ENCODE measurements around the gene PTPRS.

Gene PTPRS

GRCh38 chr19:5323475-5323811 is 17.2 kb downstream of the PTPRS start:
- no peak for DNase-seq (ENCODE audit: extremely low spot score)
- ChIA-PET POLR2A (no interaction called here), CTCF (no interaction called here)
- TF ChIP-seq NFRKB (IDR thresholded peaks at IDR 0.05), result no peak

DNA sequence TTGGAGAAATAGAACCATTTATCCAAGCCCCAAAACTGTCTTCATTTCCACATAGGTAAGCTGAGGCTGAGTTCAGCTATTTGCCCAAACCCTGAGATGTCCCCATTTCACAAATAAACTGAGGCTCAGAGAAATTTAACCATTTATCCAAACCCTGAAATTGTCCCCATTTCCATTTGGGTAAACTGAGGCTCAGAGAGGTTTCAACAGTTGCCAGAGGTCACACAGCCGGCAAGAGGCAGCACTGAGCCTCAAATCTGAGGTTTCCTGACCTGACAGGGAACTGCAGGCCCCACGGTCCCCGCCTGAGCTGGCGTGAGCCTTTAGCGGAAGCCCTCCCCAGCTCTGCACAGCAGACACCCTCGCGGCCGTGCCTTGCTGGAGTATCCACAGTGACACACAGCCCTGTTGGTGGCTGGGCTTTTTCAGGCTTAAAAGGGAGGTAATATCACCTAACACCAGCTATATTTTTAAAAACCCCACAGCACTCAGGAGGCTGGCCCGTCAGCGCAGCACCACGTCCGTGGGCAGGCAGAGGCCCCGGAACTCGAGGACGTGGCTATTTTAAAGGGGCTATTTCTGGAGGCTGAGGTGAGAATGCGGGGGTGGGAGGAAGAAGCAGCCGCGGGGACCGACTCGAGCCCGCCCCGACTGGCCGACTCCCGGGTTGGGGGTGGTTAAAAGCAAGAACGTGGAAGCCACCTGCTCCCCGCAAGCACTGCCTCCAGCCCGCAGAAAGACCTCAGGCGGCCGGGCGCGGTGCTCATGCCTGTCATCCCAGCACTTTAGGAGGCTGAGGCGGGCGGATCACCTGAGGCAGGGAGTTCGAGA is 18.5 kb downstream of the PTPRS start:
- TF ChIP-seq TARDBP (IDR thresholded peaks at IDR 0.05) (no peak), ZNF384 (IDR thresholded peaks at IDR 0.05) (no peak), SUZ12 (IDR thresholded peaks at IDR 0.05) (no peak), NFRKB (IDR thresholded peaks at IDR 0.05) (no peak), ELF4 (IDR thresholded peaks at IDR 0.05) (no peak), FOXA1 (IDR thresholded peaks at IDR 0.05) (no peak), ARNT (IDR thresholded peaks at IDR 0.05) (no peak), SP1 (IDR thresholded peaks at IDR 0.05) (no peak), FOXM1 (IDR thresholded peaks at IDR 0.05; ENCODE audit: borderline replicate concordance) (no peak), CTBP1 (IDR thresholded peaks at IDR 0.05; ENCODE audit: borderline replicate concordance) (no peak), L3MBTL2 (conservative IDR thresholded peaks at IDR 0.05) (no peak)
- TF ChIP-seq, protein P1, sequence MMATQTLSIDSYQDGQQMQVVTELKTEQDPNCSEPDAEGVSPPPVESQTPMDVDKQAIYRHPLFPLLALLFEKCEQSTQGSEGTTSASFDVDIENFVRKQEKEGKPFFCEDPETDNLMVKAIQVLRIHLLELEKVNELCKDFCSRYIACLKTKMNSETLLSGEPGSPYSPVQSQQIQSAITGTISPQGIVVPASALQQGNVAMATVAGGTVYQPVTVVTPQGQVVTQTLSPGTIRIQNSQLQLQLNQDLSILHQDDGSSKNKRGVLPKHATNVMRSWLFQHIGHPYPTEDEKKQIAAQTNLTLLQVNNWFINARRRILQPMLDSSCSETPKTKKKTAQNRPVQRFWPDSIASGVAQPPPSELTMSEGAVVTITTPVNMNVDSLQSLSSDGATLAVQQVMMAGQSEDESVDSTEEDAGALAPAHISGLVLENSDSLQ (IDR thresholded peaks at IDR 0.05), result no peak
- ChIA-PET CTCF (no interaction called here), POLR2A (no interaction called here)
- no peak for DNase-seq (ENCODE audit: extremely low spot score)

DNA sequence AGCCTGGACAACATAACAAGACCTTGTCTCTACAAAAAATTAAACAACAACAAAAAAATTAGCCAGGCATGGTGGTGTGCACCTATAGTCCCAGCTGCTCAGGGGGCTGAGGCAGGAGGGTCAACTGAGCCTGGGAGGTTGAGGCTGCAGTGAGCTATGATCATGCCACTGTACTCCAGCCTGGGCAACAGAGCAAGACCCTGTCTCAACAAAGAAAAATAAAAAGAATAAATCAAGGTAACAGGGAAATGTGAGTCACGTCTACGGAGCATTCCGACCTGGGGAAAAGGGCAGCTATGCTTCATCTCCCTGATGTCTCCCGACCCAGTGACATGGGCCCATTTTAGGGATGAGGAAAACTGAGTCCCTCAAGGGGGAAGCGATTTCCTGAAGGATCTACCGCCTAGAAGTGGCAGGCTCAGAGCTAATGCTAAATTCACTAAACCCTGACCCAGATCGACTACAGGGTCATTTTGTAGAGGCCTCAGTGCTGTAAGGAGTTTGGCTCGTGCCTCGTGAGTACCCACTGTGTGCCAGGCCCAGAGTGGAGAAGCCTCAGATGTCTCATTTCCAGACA is 19.5 kb downstream of the PTPRS start:
- ChIA-PET CTCF (no interaction called here), POLR2A (no interaction called here)
- TF ChIP-seq ZNF384 (IDR thresholded peaks at IDR 0.05) (no peak), SP1 (IDR thresholded peaks at IDR 0.05) (no peak), LEF1 (IDR thresholded peaks at IDR 0.05; ENCODE audit: borderline replicate concordance) (no peak), ARNT (IDR thresholded peaks at IDR 0.05) (no peak), NFRKB (IDR thresholded peaks at IDR 0.05) (no peak), CTBP1 (IDR thresholded peaks at IDR 0.05; ENCODE audit: borderline replicate concordance) (no peak), HDGF (IDR thresholded peaks at IDR 0.05; ENCODE audit: borderline replicate concordance) (no peak), SUZ12 (IDR thresholded peaks at IDR 0.05) (no peak), L3MBTL2 (conservative IDR thresholded peaks at IDR 0.05) (no peak), BHLHE40 (IDR thresholded peaks at IDR 0.05; ENCODE audit: borderline replicate concordance) (no peak), FOXA1 (IDR thresholded peaks at IDR 0.05) (no peak), FOXK2 (IDR thresholded peaks at IDR 0.05) (no peak), ELF4 (IDR thresholded peaks at IDR 0.05) (no peak)
- TF ChIP-seq, protein P1 (IDR thresholded peaks at IDR 0.05), result no peak
- DNase-seq (ENCODE audit: extremely low spot score), result no peak

DNA sequence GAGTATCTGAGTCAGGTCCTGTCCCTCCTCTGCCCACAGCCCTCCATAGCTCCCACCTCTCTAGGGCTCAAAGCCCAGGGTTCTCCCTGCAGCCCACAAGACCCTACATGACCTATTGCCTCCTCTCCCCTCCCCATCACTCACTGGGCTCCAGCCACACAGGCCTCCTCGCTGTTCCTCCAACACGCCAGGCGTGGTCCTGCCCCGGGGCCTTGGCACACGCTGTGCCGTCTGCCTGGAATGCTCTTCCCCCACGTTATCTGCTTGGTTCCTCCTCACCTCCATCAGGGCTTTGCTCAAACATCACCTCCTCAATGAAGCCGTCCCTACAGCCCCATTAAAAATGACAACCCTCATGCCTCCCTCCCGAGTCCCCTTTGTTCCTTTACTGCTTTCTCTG is 21.1 kb downstream of the PTPRS start:
- no peak for DNase-seq (ENCODE audit: extremely low spot score)
- CTCF ChIA-PET, result no interaction called here
- POLR2A ChIA-PET, result no interaction called here
- no peak for TF ChIP-seq FOXK2 (IDR thresholded peaks at IDR 0.05)
- TF ChIP-seq TARDBP (IDR thresholded peaks at IDR 0.05), result no peak
- no peak for TF ChIP-seq BHLHE40 (IDR thresholded peaks at IDR 0.05; ENCODE audit: borderline replicate concordance)
- no peak for TF ChIP-seq CTBP1 (IDR thresholded peaks at IDR 0.05; ENCODE audit: borderline replicate concordance)
- TF ChIP-seq ARNT (IDR thresholded peaks at IDR 0.05), result no peak
- TF ChIP-seq SUZ12 (IDR thresholded peaks at IDR 0.05), result no peak
- no peak for TF ChIP-seq HDGF (IDR thresholded peaks at IDR 0.05; ENCODE audit: borderline replicate concordance)
- TF ChIP-seq LEF1 (IDR thresholded peaks at IDR 0.05; ENCODE audit: borderline replicate concordance), result no peak
- TF ChIP-seq NFRKB (IDR thresholded peaks at IDR 0.05), result no peak
- TF ChIP-seq SP1 (IDR thresholded peaks at IDR 0.05), result no peak
- TF ChIP-seq FOXM1 (IDR thresholded peaks at IDR 0.05; ENCODE audit: borderline replicate concordance), result no peak
- TF ChIP-seq FOXA1 (IDR thresholded peaks at IDR 0.05), result no peak
- no peak for TF ChIP-seq ELF4 (IDR thresholded peaks at IDR 0.05)
- no peak for TF ChIP-seq ZNF384 (IDR thresholded peaks at IDR 0.05)
- no peak for TF ChIP-seq L3MBTL2 (conservative IDR thresholded peaks at IDR 0.05)
- TF ChIP-seq, protein P1 (IDR thresholded peaks at IDR 0.05), result no peak

- ChIA-PET CTCF (no interaction called here), POLR2A (no interaction called here)
- TF ChIP-seq ELF4 (IDR thresholded peaks at IDR 0.05) (no peak), ZNF384 (IDR thresholded peaks at IDR 0.05) (0 out of 2 replicates have a peak, but pooled peaks have one; percentile 8)
- DNase-seq (ENCODE audit: extremely low spot score), result no peak
These were observed 22.3 kb downstream of the PTPRS start for GRCh38 chr19:5318306-5318705.

- TF ChIP-seq FOXM1 (IDR thresholded peaks at IDR 0.05; ENCODE audit: borderline replicate concordance) (no peak), LEF1 (IDR thresholded peaks at IDR 0.05; ENCODE audit: borderline replicate concordance) (no peak), SP1 (IDR thresholded peaks at IDR 0.05) (no peak), TARDBP (IDR thresholded peaks at IDR 0.05) (no peak), SUZ12 (IDR thresholded peaks at IDR 0.05) (no peak), ZNF384 (IDR thresholded peaks at IDR 0.05) (no peak), BHLHE40 (IDR thresholded peaks at IDR 0.05; ENCODE audit: borderline replicate concordance) (no peak), FOXK2 (IDR thresholded peaks at IDR 0.05) (no peak), FOXA1 (IDR thresholded peaks at IDR 0.05) (no peak), L3MBTL2 (conservative IDR thresholded peaks at IDR 0.05) (no peak), CTBP1 (IDR thresholded peaks at IDR 0.05; ENCODE audit: borderline replicate concordance) (no peak), HDGF (IDR thresholded peaks at IDR 0.05; ENCODE audit: borderline replicate concordance) (no peak), ARNT (IDR thresholded peaks at IDR 0.05) (no peak), ELF4 (IDR thresholded peaks at IDR 0.05) (no peak), NFRKB (IDR thresholded peaks at IDR 0.05) (no peak)
- TF ChIP-seq, protein P1 (IDR thresholded peaks at IDR 0.05), result no peak
- POLR2A ChIA-PET, result no interaction called here
- no peak for DNase-seq (ENCODE audit: extremely low spot score)
- CTCF ChIA-PET, result no interaction called here
These were observed 23.3 kb downstream of the PTPRS start for GRCh38 chr19:5317321-5317720.

Measured in HEK293T (cell line).